Neural cell (in vitro differentiated cells): ENCODE measurements around the gene TNFRSF12A. TPM values are rescaled to one million over a fixed set of nuclear protein-coding genes. Genes with fewer than 3 reads are reported as not detected.

Experiments
- H2AFZ ChIP-seq: fragments of 200-600, 300-800 bp; sonication (generic), shearing (Covaris generic); 2 replicates; pipeline ENCODE4 v1.6.0; 2014; ENCODE audit warnings: low read depth, mild to moderate bottlenecking, antibody characterized with exemption, low read length, moderate library complexity
- H3F3A ChIP-seq: fragments of 200-600 bp; shearing (Covaris generic); 2 replicates; pipeline ENCODE4 v1.6.1; 2016; ENCODE audit warnings: mild to moderate bottlenecking, moderate library complexity, mixed read lengths, antibody characterized with exemption, low read length; ENCODE audit not compliant: insufficient read depth, poor library complexity, severe bottlenecking
- H3K27ac ChIP-seq: fragments of 200-600, 300-800 bp; sonication (generic), shearing (Covaris generic); 2 replicates; pipeline ENCODE4 v1.5.1; 2014; ENCODE audit warnings: mild to moderate bottlenecking, low read length, moderate library complexity
- H3K27me3 ChIP-seq: fragments of 300-800, 200-600 bp; sonication (generic), shearing (Covaris generic); 2 replicates; pipeline ENCODE4 v1.6.0; 2014; ENCODE audit warnings: mild to moderate bottlenecking, low read depth, low read length, moderate library complexity; ENCODE audit not compliant: insufficient read depth
- H3K36me3 ChIP-seq: fragments of 300-800, 200-600 bp; sonication (generic), shearing (Covaris generic); 2 replicates; pipeline ENCODE4 v1.5.1; 2014; ENCODE audit warnings: mild to moderate bottlenecking, antibody characterized with exemption, low read length, moderate library complexity; ENCODE audit not compliant: insufficient read depth
- H3K4me2 ChIP-seq: fragments of 300-800, 200-600 bp; sonication (generic), shearing (Covaris generic); 2 replicates; pipeline ENCODE4 v1.6.0; 2014; ENCODE audit warnings: mild to moderate bottlenecking, low read length
- H3K4me3 ChIP-seq: fragments of 300-800, 200-600 bp; sonication (generic), shearing (Covaris generic); 2 replicates; pipeline ENCODE4 v1.5.1; 2014; ENCODE audit warnings: mild to moderate bottlenecking, low read length, moderate library complexity
- H3K79me2 ChIP-seq: fragments of 200-600 bp; shearing (Covaris generic); replicated peaks from 2 replicates; pipeline ENCODE4 v1.6.0; 2014; ENCODE audit warnings: mild to moderate bottlenecking, low read length, moderate library complexity; ENCODE audit not compliant: insufficient read depth
- H3K9ac ChIP-seq: fragments of 300-800, 200-600 bp; sonication (generic), shearing (Covaris generic); 2 replicates; pipeline ENCODE4 v1.6.1; 2016; ENCODE audit warnings: mild to moderate bottlenecking, low read length, mixed read lengths
- H3K9me2 ChIP-seq: fragments of 200-600 bp; shearing (Covaris generic); 2 replicates; pipeline ENCODE4 v1.6.1; 2016; ENCODE audit warnings: mild to moderate bottlenecking, low read length, mixed read lengths; ENCODE audit not compliant: insufficient read depth
- H3K9me3 ChIP-seq: fragments of 200-600, 300-800 bp; sonication (generic), shearing (Covaris generic); 2 replicates; pipeline ENCODE4 v1.6.1; 2016; ENCODE audit warnings: mild to moderate bottlenecking, mixed run types, low read length, moderate library complexity, mixed read lengths
- H4K20me1 ChIP-seq: fragments of 200-600 bp; shearing (Covaris generic); 2 replicates; pipeline ENCODE4 v1.6.1; 2016; ENCODE audit warnings: mild to moderate bottlenecking, mixed run types; ENCODE audit not compliant: insufficient read depth
- CTCF ChIP-seq: fragments of 450-650 bp; IDR thresholded peaks from 2 replicates; pipeline ENCODE4 v1.5.1; 2014; ENCODE audit warnings: antibody characterized with exemption, mild to moderate bottlenecking, moderate library complexity; ENCODE audit not compliant: poor library complexity, severe bottlenecking
- EP300 ChIP-seq: fragments of 450-650 bp; conservative IDR thresholded peaks from 2 replicates; pipeline ENCODE4 v1.6.1; 2014; ENCODE audit warnings: antibody characterized with exemption, mild to moderate bottlenecking, moderate library complexity; ENCODE audit not compliant: poor library complexity, severe bottlenecking
- EZH2 ChIP-seq: fragments of 200-600, 300-800 bp; shearing (Covaris generic), sonication (generic); IDR thresholded peaks from 2 replicates; pipeline ENCODE4 v1.6.1; 2014; ENCODE audit warnings: antibody characterized with exemption, low read length, borderline replicate concordance, mild to moderate bottlenecking; ENCODE audit not compliant: insufficient read depth, poor library complexity, severe bottlenecking
- MXI1 ChIP-seq: fragments of 450-650 bp; conservative IDR thresholded peaks from 2 replicates; pipeline ENCODE4 v1.6.1; 2014; ENCODE audit warnings: antibody characterized with exemption, mild to moderate bottlenecking; ENCODE audit not compliant: poor library complexity, severe bottlenecking
- POLR2AphosphoS5 ChIP-seq: IDR thresholded peaks from 2 replicates; pipeline ENCODE4 v1.6.1; 2012
- RAD21 ChIP-seq: fragments of 450-650 bp; conservative IDR thresholded peaks from 2 replicates; pipeline ENCODE4 v1.6.1; 2014; ENCODE audit warnings: antibody characterized with exemption, mild to moderate bottlenecking, moderate library complexity
- SMC3 ChIP-seq: fragments of 450-650 bp; conservative IDR thresholded peaks from 2 replicates; pipeline ENCODE4 v1.6.1; 2014; ENCODE audit warnings: antibody characterized with exemption, mild to moderate bottlenecking, moderate library complexity; ENCODE audit not compliant: poor library complexity
- TAF1 ChIP-seq: IDR thresholded peaks from 2 replicates; pipeline ENCODE4 v1.6.1; 2012; ENCODE audit warnings: low read depth
- polyA plus RNA-seq: library from polyadenylated mRNA; depleted of rRNA; stranded (reverse); fragments of >200 nt; gene quantifications from 2 replicates; pipeline ENCODE4 v1.2.3, GENCODE V29; 2014
- TF ChIP-seq, protein P1 (sequence below): IDR thresholded peaks from 2 replicates; pipeline ENCODE4 v1.6.1; 2012; ENCODE audit warnings: borderline replicate concordance

The TNFRSF12A gene
- polyA plus RNA-seq, 1 donor from 2014 or later, result 2.3 TPM

DNA sequence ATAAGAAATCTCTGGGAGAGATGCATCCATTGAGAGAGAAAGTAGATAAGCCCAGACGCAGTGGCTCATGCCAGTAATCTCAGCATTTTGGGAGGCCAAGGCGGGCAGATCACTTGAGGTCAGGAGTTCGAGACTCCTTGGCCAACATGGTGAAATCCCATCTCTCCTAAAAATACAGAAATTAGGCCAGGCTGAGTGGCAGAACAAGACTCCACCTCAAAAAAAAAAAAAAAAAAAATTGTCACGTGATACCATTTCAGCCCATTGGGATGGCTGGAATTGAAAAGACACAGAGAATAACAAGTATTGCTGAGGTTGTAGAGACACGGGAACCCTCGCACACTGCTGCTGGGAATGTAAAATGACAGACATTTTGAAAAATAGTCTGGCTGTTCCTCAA, 42.4 kb downstream of the TNFRSF12A start:
- Histone ChIP-seq H3K36me3 (no peaks in the 10 kb centered on the region), H3K27me3 (no peaks in the 10 kb centered on the region), H3F3A (no peaks in the 10 kb centered on the region), H3K9ac (no peak overlapping the region), H3K79me2 (no peaks in the 10 kb centered on the region), H2AFZ (no peak overlapping the region), H3K27ac (no peak overlapping the region), H3K4me2 (no peak overlapping the region), H4K20me1 (no peaks in the 10 kb centered on the region), H3K4me3 (no peak overlapping the region), H3K9me3 (no peaks in the 10 kb centered on the region), H3K9me2 (no peaks in the 10 kb centered on the region)
- TF ChIP-seq SMC3 (no peak), TAF1 (no peak), EZH2 (no peak), CTCF (no peak), RAD21 (no peak), EP300 (no peak), POLR2AphosphoS5 (no peak), MXI1 (no peak)
- TF ChIP-seq, protein P1, sequence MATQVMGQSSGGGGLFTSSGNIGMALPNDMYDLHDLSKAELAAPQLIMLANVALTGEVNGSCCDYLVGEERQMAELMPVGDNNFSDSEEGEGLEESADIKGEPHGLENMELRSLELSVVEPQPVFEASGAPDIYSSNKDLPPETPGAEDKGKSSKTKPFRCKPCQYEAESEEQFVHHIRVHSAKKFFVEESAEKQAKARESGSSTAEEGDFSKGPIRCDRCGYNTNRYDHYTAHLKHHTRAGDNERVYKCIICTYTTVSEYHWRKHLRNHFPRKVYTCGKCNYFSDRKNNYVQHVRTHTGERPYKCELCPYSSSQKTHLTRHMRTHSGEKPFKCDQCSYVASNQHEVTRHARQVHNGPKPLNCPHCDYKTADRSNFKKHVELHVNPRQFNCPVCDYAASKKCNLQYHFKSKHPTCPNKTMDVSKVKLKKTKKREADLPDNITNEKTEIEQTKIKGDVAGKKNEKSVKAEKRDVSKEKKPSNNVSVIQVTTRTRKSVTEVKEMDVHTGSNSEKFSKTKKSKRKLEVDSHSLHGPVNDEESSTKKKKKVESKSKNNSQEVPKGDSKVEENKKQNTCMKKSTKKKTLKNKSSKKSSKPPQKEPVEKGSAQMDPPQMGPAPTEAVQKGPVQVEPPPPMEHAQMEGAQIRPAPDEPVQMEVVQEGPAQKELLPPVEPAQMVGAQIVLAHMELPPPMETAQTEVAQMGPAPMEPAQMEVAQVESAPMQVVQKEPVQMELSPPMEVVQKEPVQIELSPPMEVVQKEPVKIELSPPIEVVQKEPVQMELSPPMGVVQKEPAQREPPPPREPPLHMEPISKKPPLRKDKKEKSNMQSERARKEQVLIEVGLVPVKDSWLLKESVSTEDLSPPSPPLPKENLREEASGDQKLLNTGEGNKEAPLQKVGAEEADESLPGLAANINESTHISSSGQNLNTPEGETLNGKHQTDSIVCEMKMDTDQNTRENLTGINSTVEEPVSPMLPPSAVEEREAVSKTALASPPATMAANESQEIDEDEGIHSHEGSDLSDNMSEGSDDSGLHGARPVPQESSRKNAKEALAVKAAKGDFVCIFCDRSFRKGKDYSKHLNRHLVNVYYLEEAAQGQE, result no peak

- TF ChIP-seq RAD21 (no peak), EP300 (no peak), MXI1 (no peak), CTCF (no peak), TAF1 (no peak), SMC3 (no peak), POLR2AphosphoS5 (no peak), EZH2 (no peak)
- TF ChIP-seq, protein P1, result no peak
- Histone ChIP-seq H2AFZ (no peak overlapping the region), H3K4me3 (no peak overlapping the region), H4K20me1 (no peaks in the 10 kb centered on the region), H3K79me2 (no peaks in the 10 kb centered on the region), H3K27me3 (no peaks in the 10 kb centered on the region), H3K4me2 (no peak overlapping the region), H3K36me3 (no peaks in the 10 kb centered on the region), H3K27ac (no peak overlapping the region), H3K9ac (no peak overlapping the region), H3K9me2 (no peaks in the 10 kb centered on the region), H3F3A (no peaks in the 10 kb centered on the region), H3K9me3 (no peaks in the 10 kb centered on the region)
These were observed 43.6 kb downstream of the TNFRSF12A start for GRCh38 chr16:3063625-3064386.
